Measurements from ENCODE around the gene ANO5.
A peak's percentile ranks its signal among the peaks of the same experiment; 100 is the strongest.

Gene ANO5

GRCh38 chr11:22192642-22193347 is at the start of gene ANO5:
TSS of gene ANO5 (plus strand) at chr11:22193085. CDS start at chr11:22193493, 408 bp downstream.
- Mint-ChIP-seq H3K36me3 (ENCODE audit: low read depth) (no peaks in the 10 kb centered on the region), H3K4me1 (peaks cover 13% of the 10 kb centered on the region), H3K27ac (peak within 1 kb of the TSS in 1 of 3 experiments; percentile 37), H3K27me3 (ENCODE audit: low read depth) (peaks cover 38% of the 10 kb centered on the region), H3K9me3 (no peaks in the 10 kb centered on the region), H3K4me3 (peak within 1 kb of the TSS; percentile 96 to 99 (median 96))
- TF ChIP-seq CTCF (IDR thresholded peaks at IDR 0.05; ENCODE audit: unreplicated experiment in 3 of 3) = peak in 1 of 3 experiments; percentile 3

- no peak overlapping the region for H3K27ac Mint-ChIP-seq
- no peaks in the 10 kb centered on the region for H3K9me3 Mint-ChIP-seq
- no peak for TF ChIP-seq CTCF (IDR thresholded peaks at IDR 0.05; ENCODE audit: unreplicated experiment in 3 of 3)
- H3K27me3 Mint-ChIP-seq (ENCODE audit: low read depth) = peaks cover 5% of the 10 kb centered on the region
- H3K4me3 Mint-ChIP-seq = no peak overlapping the region
- H3K36me3 Mint-ChIP-seq (ENCODE audit: low read depth) = no peaks in the 10 kb centered on the region
- no peaks in the 10 kb centered on the region for H3K4me1 Mint-ChIP-seq
Observed at GRCh38 chr11:22151649-22152197, 41.2 kb upstream of the ANO5 start.

- peaks cover 4% of the 10 kb centered on the region for H3K27me3 Mint-ChIP-seq (ENCODE audit: low read depth)
- no peak for TF ChIP-seq CTCF (IDR thresholded peaks at IDR 0.05; ENCODE audit: unreplicated experiment in 3 of 3)
- no peaks in the 10 kb centered on the region for H3K4me1 Mint-ChIP-seq
- no peak overlapping the region for H3K4me3 Mint-ChIP-seq
- no peaks in the 10 kb centered on the region for H3K36me3 Mint-ChIP-seq (ENCODE audit: low read depth)
- H3K27ac Mint-ChIP-seq = no peak overlapping the region
- H3K9me3 Mint-ChIP-seq = no peaks in the 10 kb centered on the region
Observed at GRCh38 chr11:22157531-22157930, 35.4 kb upstream of the ANO5 start.

- Mint-ChIP-seq H3K4me1 (no peaks in the 10 kb centered on the region), H3K36me3 (ENCODE audit: low read depth) (no peaks in the 10 kb centered on the region), H3K27me3 (ENCODE audit: low read depth) (peaks cover 4% of the 10 kb centered on the region), H3K27ac (no peak overlapping the region), H3K9me3 (no peaks in the 10 kb centered on the region), H3K4me3 (no peak overlapping the region)
- TF ChIP-seq CTCF (IDR thresholded peaks at IDR 0.05; ENCODE audit: unreplicated experiment in 3 of 3) = no peak
Observed at GRCh38 chr11:22161489-22161888, 31.4 kb upstream of the ANO5 start.

GRCh38 chr11:22162756-22163155 is 30.1 kb upstream of the ANO5 start:
- no peaks in the 10 kb centered on the region for H3K4me1 Mint-ChIP-seq
- H3K27me3 Mint-ChIP-seq (ENCODE audit: low read depth) = peaks cover 4% of the 10 kb centered on the region
- no peak overlapping the region for H3K27ac Mint-ChIP-seq
- TF ChIP-seq CTCF (IDR thresholded peaks at IDR 0.05; ENCODE audit: unreplicated experiment in 3 of 3) = no peak
- no peaks in the 10 kb centered on the region for H3K36me3 Mint-ChIP-seq (ENCODE audit: low read depth)
- H3K4me3 Mint-ChIP-seq = no peak overlapping the region
- H3K9me3 Mint-ChIP-seq = no peaks in the 10 kb centered on the region

- H3K27me3 Mint-ChIP-seq (ENCODE audit: low read depth) = peaks cover 4% of the 10 kb centered on the region
- no peak for TF ChIP-seq CTCF (IDR thresholded peaks at IDR 0.05; ENCODE audit: unreplicated experiment in 3 of 3)
- no peak overlapping the region for H3K4me3 Mint-ChIP-seq
- H3K27ac Mint-ChIP-seq = no peak overlapping the region
- H3K36me3 Mint-ChIP-seq (ENCODE audit: low read depth) = no peaks in the 10 kb centered on the region
- no peaks in the 10 kb centered on the region for H3K9me3 Mint-ChIP-seq
- H3K4me1 Mint-ChIP-seq = no peaks in the 10 kb centered on the region
Observed at GRCh38 chr11:22163394-22163797, 29.5 kb upstream of the ANO5 start.
